ENCODE results near the gene CEACAM16. TPM values are rescaled to one million over a fixed set of nuclear protein-coding genes. Genes with fewer than 3 reads are reported as not detected.

Gene CEACAM16
- total RNA-seq, 1 experiment from 2014 or later, result not detected

DNA sequence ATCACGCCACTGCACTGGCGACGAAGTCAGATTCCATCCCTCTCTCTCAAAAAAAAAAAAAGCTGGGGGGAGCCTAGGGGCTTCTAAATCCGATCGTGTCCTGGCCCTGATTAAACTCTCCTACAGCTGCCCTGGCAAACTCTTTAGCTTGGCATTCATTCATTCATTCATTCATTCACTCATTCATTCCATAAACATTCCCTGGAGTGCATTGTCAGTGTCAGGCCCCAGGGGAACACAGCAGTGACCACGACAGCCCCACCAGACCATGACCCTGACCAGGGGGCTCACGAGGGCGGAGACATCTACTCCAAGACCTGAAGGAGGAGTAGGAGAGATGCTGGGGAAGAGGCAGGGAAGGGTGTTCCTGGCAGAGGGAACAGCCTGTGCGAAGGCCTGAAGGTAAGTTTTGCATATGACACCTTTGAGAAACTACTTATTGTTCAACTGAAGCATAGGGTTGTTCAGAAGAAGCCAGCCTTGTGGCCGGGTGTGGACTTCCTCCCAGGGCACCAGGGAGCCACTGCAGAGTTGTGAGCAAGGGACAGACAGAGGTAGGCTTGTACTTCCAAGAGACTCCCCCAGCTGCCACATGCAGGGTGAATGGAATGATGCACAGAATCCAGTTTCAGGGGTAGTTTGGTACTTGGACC is 24.5 kb downstream of the CEACAM16 start:
- ATAC-seq (peak; percentile 12), DNase-seq (no peak)
- H3K27me3 ChIP-seq (ENCODE audit: low read length), result no peaks in the 10 kb centered on the region
- H3K36me3 ChIP-seq (ENCODE audit: low read depth, low read length), result no peaks in the 10 kb centered on the region
- peaks cover 34% of the 10 kb centered on the region for H3K4me1 ChIP-seq (ENCODE audit: insufficient read depth, low read length)
- H3K9me2 ChIP-seq (replicated peaks; ENCODE audit: low read length), result no peaks in the 10 kb centered on the region
- H3K9ac ChIP-seq (ENCODE audit: low read length), result no peak overlapping the region
- H3K79me2 ChIP-seq (ENCODE audit: low read length), result no peaks in the 10 kb centered on the region
- intact Hi-C loops (cut with micrococcal nuclease), result loop anchor here (5.0 kb wide), 1 partner anchor 136 kb away; no protein-coding TSS in a partner anchor
- no peaks in the 10 kb centered on the region for H4K20me1 ChIP-seq (ENCODE audit: low read length)
- TF ChIP-seq EZH2phosphoT487 (IDR thresholded peaks at IDR 0.05; ENCODE audit: borderline replicate concordance, low read length) (no peak), EZH2 (IDR thresholded peaks at IDR 0.05; ENCODE audit: low read length, unreplicated experiment) (no peak)
- TF ChIP-seq, protein P1, sequence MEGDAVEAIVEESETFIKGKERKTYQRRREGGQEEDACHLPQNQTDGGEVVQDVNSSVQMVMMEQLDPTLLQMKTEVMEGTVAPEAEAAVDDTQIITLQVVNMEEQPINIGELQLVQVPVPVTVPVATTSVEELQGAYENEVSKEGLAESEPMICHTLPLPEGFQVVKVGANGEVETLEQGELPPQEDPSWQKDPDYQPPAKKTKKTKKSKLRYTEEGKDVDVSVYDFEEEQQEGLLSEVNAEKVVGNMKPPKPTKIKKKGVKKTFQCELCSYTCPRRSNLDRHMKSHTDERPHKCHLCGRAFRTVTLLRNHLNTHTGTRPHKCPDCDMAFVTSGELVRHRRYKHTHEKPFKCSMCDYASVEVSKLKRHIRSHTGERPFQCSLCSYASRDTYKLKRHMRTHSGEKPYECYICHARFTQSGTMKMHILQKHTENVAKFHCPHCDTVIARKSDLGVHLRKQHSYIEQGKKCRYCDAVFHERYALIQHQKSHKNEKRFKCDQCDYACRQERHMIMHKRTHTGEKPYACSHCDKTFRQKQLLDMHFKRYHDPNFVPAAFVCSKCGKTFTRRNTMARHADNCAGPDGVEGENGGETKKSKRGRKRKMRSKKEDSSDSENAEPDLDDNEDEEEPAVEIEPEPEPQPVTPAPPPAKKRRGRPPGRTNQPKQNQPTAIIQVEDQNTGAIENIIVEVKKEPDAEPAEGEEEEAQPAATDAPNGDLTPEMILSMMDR (conservative IDR thresholded peaks at IDR 0.05; ENCODE audit: low read depth, low read length), result no peak
- POLR2A ChIA-PET (ENCODE audit: unreplicated experiment), result interaction anchor here (0.6 kb wide), 2 partner anchors 18 to 22 kb away, joined by 3 to 5 read pairs; no protein-coding TSS in a partner anchor
- H3K4me3 ChIP-seq (ENCODE audit: low read length), result no peak overlapping the region
- no peaks in the 10 kb centered on the region for H3K9me3 ChIP-seq (ENCODE audit: low read length)
- CTCF ChIA-PET, result interaction anchor here (0.6 to 2.4 kb wide), 17 partner anchors 8 to 192 kb away, joined by 3 to 53 read pairs (median 5); no protein-coding TSS in a partner anchor
- 0 out of 2 replicates have a peak overlapping the region, but pooled peaks have one; percentile 16 for H3K4me2 ChIP-seq (ENCODE audit: low read length)
- H3F3A ChIP-seq (ENCODE audit: low read length, unreplicated experiment), result no peaks in the 10 kb centered on the region
- no peak overlapping the region for H3K27ac ChIP-seq (ENCODE audit: low read length)
- no peak overlapping the region for H2AFZ ChIP-seq (ENCODE audit: low read length)
- no TSS peak for BruUV-seq (replicated peaks)

DNA sequence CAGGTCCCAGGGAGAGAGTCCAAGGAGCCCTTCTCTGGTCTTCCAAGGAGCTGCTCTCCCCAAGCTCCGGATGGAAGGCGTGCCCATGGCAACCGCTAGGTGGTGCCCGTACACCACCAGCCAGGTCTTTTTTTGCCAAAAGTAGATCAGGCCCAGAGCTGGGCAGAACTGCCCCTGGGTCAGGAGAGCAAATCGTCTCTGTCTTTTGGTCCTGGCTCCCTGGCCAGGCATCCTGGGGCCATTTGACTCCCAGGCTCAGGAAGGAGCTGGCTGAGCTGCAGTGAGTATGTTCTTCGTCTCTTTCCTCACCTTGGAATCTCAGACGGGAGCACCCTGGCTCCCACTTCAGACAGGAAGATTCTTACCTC is 25.0 kb downstream of the CEACAM16 start:
- no peaks in the 10 kb centered on the region for H3K9me3 ChIP-seq (ENCODE audit: low read length)
- no peaks in the 10 kb centered on the region for H3K27me3 ChIP-seq (ENCODE audit: low read length)
- ATAC-seq (peak; percentile 84), DNase-seq (peak; percentile 86)
- POLR2A ChIA-PET (ENCODE audit: unreplicated experiment), result interaction anchor here (0.6 kb wide), 3 partner anchors 17 to 122 kb away, joined by 3 to 15 read pairs (median 3); partner anchors contain the start of gene NECTIN2
- H3K9ac ChIP-seq (ENCODE audit: low read length), result peak overlapping the region; percentile 46
- H3K36me3 ChIP-seq (ENCODE audit: low read depth, low read length), result no peaks in the 10 kb centered on the region
- H2AFZ ChIP-seq (ENCODE audit: low read length), result no peak overlapping the region
- no peak overlapping the region for H3K4me3 ChIP-seq (ENCODE audit: low read length)
- H4K20me1 ChIP-seq (ENCODE audit: low read length), result no peaks in the 10 kb centered on the region
- intact Hi-C loops (cut with micrococcal nuclease), result loop anchor here (1.0 to 5.0 kb wide), 3 partner anchors 25 to 137 kb away; partner anchors contain the start of gene BCL3
- CTCF ChIA-PET, result interaction anchor here (0.6 to 2.4 kb wide), 15 partner anchors 9 to 153 kb away, joined by 3 to 53 read pairs (median 5); no protein-coding TSS in a partner anchor
- peak overlapping the region; percentile 76 for H3K27ac ChIP-seq (ENCODE audit: low read length)
- no peaks in the 10 kb centered on the region for H3K79me2 ChIP-seq (ENCODE audit: low read length)
- no TSS peak for BruUV-seq (replicated peaks)
- H3F3A ChIP-seq (ENCODE audit: low read length, unreplicated experiment), result no peaks in the 10 kb centered on the region
- H3K4me2 ChIP-seq (ENCODE audit: low read length), result peak overlapping the region; percentile 37; the same call in 1 of the 2 replicates
- no peaks in the 10 kb centered on the region for H3K9me2 ChIP-seq (replicated peaks; ENCODE audit: low read length)
- TF ChIP-seq, protein P1 (conservative IDR thresholded peaks at IDR 0.05; ENCODE audit: low read depth, low read length), result peak; percentile 89
- TF ChIP-seq EZH2 (IDR thresholded peaks at IDR 0.05; ENCODE audit: low read length, unreplicated experiment), result no peak
- no peak for TF ChIP-seq EZH2phosphoT487 (IDR thresholded peaks at IDR 0.05; ENCODE audit: borderline replicate concordance, low read length)
- H3K4me1 ChIP-seq (ENCODE audit: insufficient read depth, low read length), result peaks cover 28% of the 10 kb centered on the region

Measured in PC-3 (cell line).